Measurements from ENCODE around the gene PSMD5. TPM values are rescaled to one million over a fixed set of nuclear protein-coding genes. Genes with fewer than 3 reads are reported as not detected.

The PSMD5 gene
- total RNA-seq, 1 experiment from 2014 or later = 86.4 TPM

DNA sequence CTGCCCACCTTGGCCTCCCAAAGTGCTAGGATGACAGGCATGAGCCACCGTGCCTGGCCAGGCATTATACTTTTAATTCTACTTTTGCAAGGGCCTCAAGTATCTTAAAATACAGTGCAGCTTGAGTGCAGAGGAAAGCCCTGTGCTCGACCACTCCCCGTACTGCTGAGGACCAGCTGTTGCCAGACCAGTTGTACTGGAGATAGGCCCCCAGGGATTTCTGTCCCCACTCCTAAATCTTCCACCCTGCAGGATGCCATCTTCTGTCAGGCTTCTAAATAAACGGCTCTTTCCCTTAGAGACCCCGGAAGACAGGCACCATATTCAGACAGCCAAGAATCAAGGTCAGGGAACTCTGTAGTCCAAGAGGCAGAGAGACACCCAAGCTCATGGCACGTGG lies 16.6 kb upstream of the PSMD5 start:
- Histone ChIP-seq H2AFZ (no peak overlapping the region), H3K27ac (no peak overlapping the region), H3K9me3 (ENCODE audit: insufficient read depth, low read depth) (no peaks in the 10 kb centered on the region), H3K4me3 (no peak overlapping the region), H3K9me2 (ENCODE audit: insufficient read depth) (no peaks in the 10 kb centered on the region), H3K4me2 (no peak overlapping the region), H3K36me3 (ENCODE audit: low read depth) (no peaks in the 10 kb centered on the region), H4K20me1 (ENCODE audit: insufficient read depth) (no peaks in the 10 kb centered on the region), H3K79me2 (ENCODE audit: low read depth) (no peaks in the 10 kb centered on the region), H3K4me1 (replicated peaks; ENCODE audit: insufficient read depth) (no peaks in the 10 kb centered on the region), H3F3A (ENCODE audit: insufficient read depth, low read depth) (peaks cover 5% of the 10 kb centered on the region; the same call in 1 of the 2 replicates), H3K27me3 (ENCODE audit: insufficient read depth, low read depth) (no peaks in the 10 kb centered on the region)
- ChIA-PET POLR2A (ENCODE audit: unreplicated experiment) (no interaction called here), CTCF (no interaction called here)
- intact Hi-C loops (cut with micrococcal nuclease; ENCODE audit: unreplicated experiment) = no loop called here
- no TSS peak for BruUV-seq (replicated peaks)
- no peak for DNase-seq
- TF ChIP-seq, protein P1, sequence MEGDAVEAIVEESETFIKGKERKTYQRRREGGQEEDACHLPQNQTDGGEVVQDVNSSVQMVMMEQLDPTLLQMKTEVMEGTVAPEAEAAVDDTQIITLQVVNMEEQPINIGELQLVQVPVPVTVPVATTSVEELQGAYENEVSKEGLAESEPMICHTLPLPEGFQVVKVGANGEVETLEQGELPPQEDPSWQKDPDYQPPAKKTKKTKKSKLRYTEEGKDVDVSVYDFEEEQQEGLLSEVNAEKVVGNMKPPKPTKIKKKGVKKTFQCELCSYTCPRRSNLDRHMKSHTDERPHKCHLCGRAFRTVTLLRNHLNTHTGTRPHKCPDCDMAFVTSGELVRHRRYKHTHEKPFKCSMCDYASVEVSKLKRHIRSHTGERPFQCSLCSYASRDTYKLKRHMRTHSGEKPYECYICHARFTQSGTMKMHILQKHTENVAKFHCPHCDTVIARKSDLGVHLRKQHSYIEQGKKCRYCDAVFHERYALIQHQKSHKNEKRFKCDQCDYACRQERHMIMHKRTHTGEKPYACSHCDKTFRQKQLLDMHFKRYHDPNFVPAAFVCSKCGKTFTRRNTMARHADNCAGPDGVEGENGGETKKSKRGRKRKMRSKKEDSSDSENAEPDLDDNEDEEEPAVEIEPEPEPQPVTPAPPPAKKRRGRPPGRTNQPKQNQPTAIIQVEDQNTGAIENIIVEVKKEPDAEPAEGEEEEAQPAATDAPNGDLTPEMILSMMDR (conservative IDR thresholded peaks at IDR 0.05) = no peak
- TF ChIP-seq EZH2 (IDR thresholded peaks at IDR 0.05; ENCODE audit: low read depth) = no peak

DNA sequence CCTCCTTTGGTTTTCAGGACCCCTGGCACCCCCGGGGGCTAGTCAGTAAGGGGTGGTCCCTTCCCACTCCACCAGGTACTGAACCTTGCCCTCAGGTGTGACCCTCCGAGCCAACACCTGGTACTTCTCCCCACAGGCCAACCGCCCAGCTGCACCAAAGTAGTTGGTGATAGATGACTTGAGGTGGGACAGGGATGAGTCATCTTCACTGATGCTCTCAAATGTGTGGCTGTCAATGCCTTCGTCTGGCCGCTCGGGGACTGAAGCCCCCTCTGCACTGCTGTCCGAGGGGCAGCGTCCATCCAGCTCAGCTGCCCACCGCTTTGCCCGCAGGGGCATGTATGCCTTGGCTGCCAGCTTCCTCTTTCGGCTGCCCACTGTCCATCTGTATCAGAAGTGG lies 15.2 kb upstream of the PSMD5 start:
- H3K9me2 ChIP-seq (ENCODE audit: insufficient read depth) = no peaks in the 10 kb centered on the region
- ChIA-PET CTCF (no interaction called here), POLR2A (ENCODE audit: unreplicated experiment) (no interaction called here)
- peaks cover 5% of the 10 kb centered on the region; the same call in 1 of the 2 replicates for H3F3A ChIP-seq (ENCODE audit: insufficient read depth, low read depth)
- H3K27ac ChIP-seq = no peak overlapping the region
- TF ChIP-seq, protein P1 (conservative IDR thresholded peaks at IDR 0.05) = no peak
- no peak for TF ChIP-seq EZH2 (IDR thresholded peaks at IDR 0.05; ENCODE audit: low read depth)
- DNase-seq = no peak
- no peaks in the 10 kb centered on the region for H3K4me1 ChIP-seq (replicated peaks; ENCODE audit: insufficient read depth)
- H3K4me2 ChIP-seq = no peak overlapping the region
- H3K36me3 ChIP-seq (ENCODE audit: low read depth) = 0 out of 2 replicates have a peak, but pooled peaks cover 1% of the 10 kb centered on the region
- BruUV-seq (replicated peaks) = no TSS peak
- no peak overlapping the region for H2AFZ ChIP-seq
- H3K9me3 ChIP-seq (ENCODE audit: insufficient read depth, low read depth) = no peaks in the 10 kb centered on the region
- no peaks in the 10 kb centered on the region for H3K79me2 ChIP-seq (ENCODE audit: low read depth)
- H4K20me1 ChIP-seq (ENCODE audit: insufficient read depth) = no peaks in the 10 kb centered on the region
- H3K4me3 ChIP-seq = no peak overlapping the region
- H3K27me3 ChIP-seq (ENCODE audit: insufficient read depth, low read depth) = no peaks in the 10 kb centered on the region
- intact Hi-C loops (cut with micrococcal nuclease; ENCODE audit: unreplicated experiment) = no loop called here

DNA sequence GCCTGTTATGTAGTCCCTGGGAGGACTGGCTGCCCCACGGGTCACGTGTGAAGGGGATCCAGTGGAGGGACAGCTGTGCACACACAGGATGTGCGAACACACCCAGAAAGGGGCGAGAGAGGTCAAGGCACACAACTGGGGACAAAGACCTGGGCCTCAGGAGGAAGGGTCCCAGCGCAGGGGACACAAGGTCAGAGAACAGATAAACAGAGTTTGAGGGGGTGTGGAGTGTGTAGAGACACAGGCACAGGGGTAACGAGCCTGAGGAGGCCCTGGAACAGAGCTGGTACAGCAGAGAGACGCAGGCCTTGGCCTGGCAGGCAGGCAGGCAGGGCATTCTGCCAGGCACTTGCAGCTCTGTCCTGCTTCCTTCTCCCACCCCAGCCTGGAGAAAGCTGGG lies 14.8 kb upstream of the PSMD5 start:
- Histone ChIP-seq H3K4me2 (no peak overlapping the region), H3K9me3 (ENCODE audit: insufficient read depth, low read depth) (no peaks in the 10 kb centered on the region), H3K4me1 (replicated peaks; ENCODE audit: insufficient read depth) (no peaks in the 10 kb centered on the region), H4K20me1 (ENCODE audit: insufficient read depth) (no peaks in the 10 kb centered on the region), H3K36me3 (ENCODE audit: low read depth) (0 out of 2 replicates have a peak, but pooled peaks cover 4% of the 10 kb centered on the region), H3F3A (ENCODE audit: insufficient read depth, low read depth) (peaks cover 5% of the 10 kb centered on the region; the same call in 1 of the 2 replicates), H3K27me3 (ENCODE audit: insufficient read depth, low read depth) (no peaks in the 10 kb centered on the region), H3K27ac (no peak overlapping the region), H3K9me2 (ENCODE audit: insufficient read depth) (no peaks in the 10 kb centered on the region), H3K79me2 (ENCODE audit: low read depth) (no peaks in the 10 kb centered on the region), H2AFZ (no peak overlapping the region), H3K4me3 (no peak overlapping the region)
- intact Hi-C loops (cut with micrococcal nuclease; ENCODE audit: unreplicated experiment) = no loop called here
- ChIA-PET CTCF (no interaction called here), POLR2A (ENCODE audit: unreplicated experiment) (no interaction called here)
- no TSS peak for BruUV-seq (replicated peaks)
- TF ChIP-seq, protein P1 (conservative IDR thresholded peaks at IDR 0.05) = no peak
- no peak for TF ChIP-seq EZH2 (IDR thresholded peaks at IDR 0.05; ENCODE audit: low read depth)
- no peak for DNase-seq

All from PC-9 (cell line).